SU-DHL-6 (cell line): ENCODE results near the gene P2RX3.

Experiments
- CTCF ChIP-seq: fragments of 200-600 bp; sonication (generic); IDR thresholded peaks from one replicate; pipeline ENCODE4 v1.5.1; 2017; ENCODE audit warnings: antibody characterized with exemption, mild to moderate bottlenecking, low read length, moderate library complexity; ENCODE audit not compliant: insufficient read depth, poor library complexity, severe bottlenecking
- EZH2phosphoT487 ChIP-seq: fragments of 200-600 bp; sonication (generic), shearing (Covaris generic); conservative IDR thresholded peaks from 2 replicates; pipeline ENCODE4 v1.6.1; 2018; ENCODE audit warnings: mild to moderate bottlenecking, antibody characterized with exemption, low read length, moderate library complexity, mixed read lengths

GRCh38 chr11:57331720-57332119 is 6.4 kb upstream of the P2RX3 start:
- TF ChIP-seq CTCF (no peak), EZH2phosphoT487 (no peak)
